Measurements from ENCODE around the gene TEX55. TPM values are rescaled to one million over a fixed set of nuclear protein-coding genes. Genes with fewer than 3 reads are reported as not detected.

The TEX55 gene
- total and polyA plus RNA-seq, 2 of the 4 experiments (the other 2 are of a cell fraction), result not detected

DNA sequence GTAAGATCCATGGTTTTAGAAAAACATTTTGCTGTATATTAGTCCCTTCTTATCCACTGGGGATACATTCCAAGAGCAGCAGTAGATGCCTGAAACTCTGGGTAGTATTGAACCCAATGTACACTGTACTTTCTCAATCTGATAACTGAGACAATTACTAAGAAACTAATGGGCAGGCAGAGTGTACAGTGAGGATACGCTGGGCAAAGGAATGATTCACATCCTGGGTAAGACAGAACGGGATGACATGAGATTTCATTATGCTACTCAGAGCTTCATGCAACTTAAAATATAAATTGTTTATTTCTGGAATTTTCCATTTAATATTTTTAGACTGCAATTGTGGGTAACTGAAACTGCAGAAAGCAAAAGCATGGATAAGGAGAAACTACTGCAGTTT, 46.2 kb upstream of the TEX55 start:
- H3K23ac ChIP-seq (ENCODE audit: low read depth, low read length), result no peak overlapping the region
- POLR2A ChIA-PET (ENCODE audit: unreplicated experiment), result no interaction called here
- H3K27me3 ChIP-seq (ENCODE audit: control insufficient read depth, insufficient read depth, low read length), result no peaks in the 10 kb centered on the region
- no peak overlapping the region for H3K4me2 ChIP-seq (ENCODE audit: low read depth, low read length)
- H3K4me3 ChIP-seq (ENCODE audit: insufficient read depth, low read depth, low read length), result no peak overlapping the region
- H2AK5ac ChIP-seq (ENCODE audit: low read depth, low read length), result no peak overlapping the region
- H2AFZ ChIP-seq (replicated peaks; ENCODE audit: low read length, poor library complexity), result no peak overlapping the region
- DNase-seq, result no peak
- no peak overlapping the region for H4K8ac ChIP-seq (ENCODE audit: low read depth in 2 of 2, low read length in 2 of 2)
- no peaks in the 10 kb centered on the region for H4K20me1 ChIP-seq (ENCODE audit: insufficient read depth, low read length)
- no peak overlapping the region for H4K5ac ChIP-seq (ENCODE audit: low read depth, low read length)
- no peaks in the 10 kb centered on the region for H3K36me3 ChIP-seq (ENCODE audit: control insufficient read depth, insufficient read depth, low read length)
- no peak overlapping the region for H2BK120ac ChIP-seq (ENCODE audit: low read depth, low read length)
- H3K4ac ChIP-seq (ENCODE audit: low read depth, low read length), result no peak overlapping the region
- dilution Hi-C loops (cut with HindIII; ENCODE audit: low sequenced_read_pairs, unreplicated experiment) (no loop called here), in situ Hi-C loops (cut with MboI; ENCODE audit: low sequenced_read_pairs) (loop anchor here (5.0 kb wide), 1 partner anchor 217 kb away; no protein-coding TSS in a partner anchor), intact Hi-C loops (cut with micrococcal nuclease) (loop anchor here (2.0 to 5.0 kb wide), 3 partner anchors 128 to 583 kb away; partner anchors contain the start of gene B4GALT4)
- CTCF ChIA-PET, result interaction anchor here (2.3 kb wide), 1 partner anchor 215 kb away, joined by 18 read pairs; no protein-coding TSS in a partner anchor
- no TSS peak for BruUV-seq (replicated peaks)
- peak; percentile 69 for ATAC-seq (ENCODE audit: low read depth)
- H3K18ac ChIP-seq (ENCODE audit: low read depth, low read length), result no peak overlapping the region
- no peak overlapping the region for H3K14ac ChIP-seq (replicated peaks; ENCODE audit: low read depth, low read length)
- no peak overlapping the region for H2BK20ac ChIP-seq (ENCODE audit: low read depth, low read length)
- H2AK9ac ChIP-seq (replicated peaks; ENCODE audit: low read depth, low read length, poor library complexity), result no peak overlapping the region
- WGBS, 2 experiments (ENCODE audit: extremely low coverage in 2 of 2, insufficient read length in 1 of 2), result no CpG with 5 or more reads among the region's 2 CpGs
- no peak overlapping the region for H3K9ac ChIP-seq (ENCODE audit: low read depth, low read length)
- no peak overlapping the region for H2BK5ac ChIP-seq (ENCODE audit: low read depth, low read length, poor library complexity, severe bottlenecking)
- no peaks in the 10 kb centered on the region for H3K9me3 ChIP-seq (ENCODE audit: control insufficient read depth, insufficient read depth, low read length)
- H4K91ac ChIP-seq (ENCODE audit: insufficient read depth, low read depth, low read length), result no peak overlapping the region
- no peaks in the 10 kb centered on the region for H3K4me1 ChIP-seq (ENCODE audit: control insufficient read depth, insufficient read depth, low read length)
- H2BK15ac ChIP-seq (ENCODE audit: low read depth, low read length), result no peak overlapping the region
- no peaks in the 10 kb centered on the region for H3K9me1 ChIP-seq (ENCODE audit: insufficient read depth, low read length)
- no peaks in the 10 kb centered on the region for H3K79me1 ChIP-seq (ENCODE audit: low read depth in 1 of 2, low read length in 2 of 2)
- no peak overlapping the region for H3K56ac ChIP-seq (ENCODE audit: extremely low read depth, insufficient read depth, low read length)
- TF ChIP-seq MAZ (IDR thresholded peaks at IDR 0.05; ENCODE audit: borderline replicate concordance, low read depth, low read length), result no peak
- TF ChIP-seq USF2 (IDR thresholded peaks at IDR 0.05; ENCODE audit: low read depth, low read length), result no peak
- no peak for TF ChIP-seq BHLHE40 (IDR thresholded peaks at IDR 0.05; ENCODE audit: low read depth, low read length)
- no peak for TF ChIP-seq POLR2A (IDR thresholded peaks at IDR 0.05; ENCODE audit: low read depth, low read length)
- no peak for TF ChIP-seq CEBPB (IDR thresholded peaks at IDR 0.05; ENCODE audit: low read depth, low read length)
- TF ChIP-seq MAFK (IDR thresholded peaks at IDR 0.05; ENCODE audit: low read depth, low read length), result no peak
- TF ChIP-seq, protein P1, sequence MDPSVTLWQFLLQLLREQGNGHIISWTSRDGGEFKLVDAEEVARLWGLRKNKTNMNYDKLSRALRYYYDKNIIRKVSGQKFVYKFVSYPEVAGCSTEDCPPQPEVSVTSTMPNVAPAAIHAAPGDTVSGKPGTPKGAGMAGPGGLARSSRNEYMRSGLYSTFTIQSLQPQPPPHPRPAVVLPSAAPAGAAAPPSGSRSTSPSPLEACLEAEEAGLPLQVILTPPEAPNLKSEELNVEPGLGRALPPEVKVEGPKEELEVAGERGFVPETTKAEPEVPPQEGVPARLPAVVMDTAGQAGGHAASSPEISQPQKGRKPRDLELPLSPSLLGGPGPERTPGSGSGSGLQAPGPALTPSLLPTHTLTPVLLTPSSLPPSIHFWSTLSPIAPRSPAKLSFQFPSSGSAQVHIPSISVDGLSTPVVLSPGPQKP (IDR thresholded peaks at IDR 0.05; ENCODE audit: borderline replicate concordance, low read depth, low read length), result no peak
- TF ChIP-seq SMC3 (IDR thresholded peaks at IDR 0.05; ENCODE audit: low read depth, low read length), result no peak
- no peak for TF ChIP-seq RCOR1 (IDR thresholded peaks at IDR 0.05; ENCODE audit: insufficient replicate concordance, low read length)
- no peak for TF ChIP-seq NFE2L2 (IDR thresholded peaks at IDR 0.05; ENCODE audit: low read depth, low read length)
- no peak for TF ChIP-seq CHD1 (IDR thresholded peaks at IDR 0.05; ENCODE audit: low read depth, low read length)
- no peak for TF ChIP-seq RFX5 (IDR thresholded peaks at IDR 0.05; ENCODE audit: low read depth, low read length)
- TF ChIP-seq, protein P2, sequence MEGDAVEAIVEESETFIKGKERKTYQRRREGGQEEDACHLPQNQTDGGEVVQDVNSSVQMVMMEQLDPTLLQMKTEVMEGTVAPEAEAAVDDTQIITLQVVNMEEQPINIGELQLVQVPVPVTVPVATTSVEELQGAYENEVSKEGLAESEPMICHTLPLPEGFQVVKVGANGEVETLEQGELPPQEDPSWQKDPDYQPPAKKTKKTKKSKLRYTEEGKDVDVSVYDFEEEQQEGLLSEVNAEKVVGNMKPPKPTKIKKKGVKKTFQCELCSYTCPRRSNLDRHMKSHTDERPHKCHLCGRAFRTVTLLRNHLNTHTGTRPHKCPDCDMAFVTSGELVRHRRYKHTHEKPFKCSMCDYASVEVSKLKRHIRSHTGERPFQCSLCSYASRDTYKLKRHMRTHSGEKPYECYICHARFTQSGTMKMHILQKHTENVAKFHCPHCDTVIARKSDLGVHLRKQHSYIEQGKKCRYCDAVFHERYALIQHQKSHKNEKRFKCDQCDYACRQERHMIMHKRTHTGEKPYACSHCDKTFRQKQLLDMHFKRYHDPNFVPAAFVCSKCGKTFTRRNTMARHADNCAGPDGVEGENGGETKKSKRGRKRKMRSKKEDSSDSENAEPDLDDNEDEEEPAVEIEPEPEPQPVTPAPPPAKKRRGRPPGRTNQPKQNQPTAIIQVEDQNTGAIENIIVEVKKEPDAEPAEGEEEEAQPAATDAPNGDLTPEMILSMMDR (conservative IDR thresholded peaks at IDR 0.05; ENCODE audit: low read depth, low read length), result no peak
- TF ChIP-seq MXI1 (IDR thresholded peaks at IDR 0.05; ENCODE audit: borderline replicate concordance, low read depth, low read length), result no peak
- no peak overlapping the region for H3K27ac ChIP-seq (ENCODE audit: insufficient read depth, low read length)

All from IMR-90 (cell line).